Measurements from ENCODE around the gene CPB1.

CPB1 gene

GRCh38 chr3:148839805-148840204 lies 12.2 kb downstream of the CPB1 start:
- DNase-seq: no peak

GRCh38 chr3:148840451-148840850 lies 12.8 kb downstream of the CPB1 start:
- DNase-seq: no peak

- DNase-seq: no peak
Observed at GRCh38 chr3:148845756-148846395, 18.3 kb downstream of the CPB1 start.

- no peak for DNase-seq
Observed at GRCh38 chr3:148847351-148847750, 19.7 kb downstream of the CPB1 start.

GRCh38 chr3:148848410-148848809 lies 20.8 kb downstream of the CPB1 start:
- DNase-seq: no peak

GRCh38 chr3:148852271-148852992 lies 24.8 kb downstream of the CPB1 start:
- DNase-seq: no peak

- DNase-seq: no peak
Observed at GRCh38 chr3:148853076-148853475, 25.5 kb downstream of the CPB1 start.

GRCh38 chr3:148854061-148854460 lies 26.4 kb downstream of the CPB1 start:
- DNase-seq: no peak

- DNase-seq: no peak
Observed at GRCh38 chr3:148856384-148856783, 28.8 kb downstream of the CPB1 start.

GRCh38 chr3:148857316-148857715 lies 29.7 kb downstream of the CPB1 start:
- DNase-seq: no peak

GRCh38 chr3:148861277-148861869 lies 33.8 kb downstream of the CPB1 start:
- DNase-seq: no peak

GRCh38 chr3:148863297-148863696 lies 35.7 kb downstream of the CPB1 start:
- DNase-seq: no peak

GRCh38 chr3:148863814-148864213 lies 36.2 kb downstream of the CPB1 start:
- DNase-seq: no peak

GRCh38 chr3:148865049-148865448 lies 37.4 kb downstream of the CPB1 start, which contains the start of gene CPA3:
TSS of gene CPA3 (plus strand) at chr3:148865296. CDS start at chr3:148865308, 12 bp downstream.
- no peak for DNase-seq

GRCh38 chr3:148866261-148866660 lies 38.6 kb downstream of the CPB1 start:
- DNase-seq: no peak

- no peak for DNase-seq
Observed at GRCh38 chr3:148873270-148873927, 45.8 kb downstream of the CPB1 start.

- no peak for DNase-seq
Observed at GRCh38 chr3:148873977-148874376, 46.4 kb downstream of the CPB1 start.

- DNase-seq: no peak
Observed at GRCh38 chr3:148878095-148878494, 50.5 kb downstream of the CPB1 start.

GRCh38 chr3:148879256-148879655 lies 51.6 kb downstream of the CPB1 start:
- DNase-seq: no peak

GRCh38 chr3:148880681-148881080 lies 53.1 kb downstream of the CPB1 start:
- no peak for DNase-seq

GRCh38 chr3:148881286-148881685 lies 53.7 kb downstream of the CPB1 start:
- DNase-seq: no peak

- no peak for DNase-seq
Observed at GRCh38 chr3:148882288-148882687, 54.7 kb downstream of the CPB1 start.

- DNase-seq: no peak
Observed at GRCh38 chr3:148883163-148883562, 55.6 kb downstream of the CPB1 start.

- no peak for DNase-seq
Observed at GRCh38 chr3:148884261-148884660, 56.6 kb downstream of the CPB1 start.

All from activated T-cell treated with anti-CD3 and anti-CD28 coated beads, Interleukin-2, amount 50 U/mL, for 1 hour (primary cell).